ENCODE data around the gene TSPAN18.

DNA sequence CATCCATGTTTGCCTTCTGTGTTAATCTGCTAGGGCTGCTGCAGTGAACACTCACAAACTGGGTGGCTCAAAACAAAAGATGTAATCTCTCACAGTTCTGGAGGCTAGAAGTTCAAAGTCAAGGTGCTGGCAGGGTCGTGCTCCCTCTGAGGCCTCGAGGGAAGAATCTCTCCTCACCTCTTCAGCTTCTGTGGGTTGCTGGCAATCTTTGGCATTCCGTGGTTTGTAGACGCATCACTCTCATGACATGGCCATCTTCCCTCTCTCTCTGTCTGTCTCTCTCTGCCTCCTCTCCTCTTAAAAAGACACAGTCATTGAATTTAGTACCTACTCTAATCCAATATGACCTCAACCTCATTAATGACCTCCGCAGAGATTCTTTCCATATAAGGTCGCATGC, 78.8 kb downstream of the TSPAN18 start:
- TF ChIP-seq, protein P1, sequence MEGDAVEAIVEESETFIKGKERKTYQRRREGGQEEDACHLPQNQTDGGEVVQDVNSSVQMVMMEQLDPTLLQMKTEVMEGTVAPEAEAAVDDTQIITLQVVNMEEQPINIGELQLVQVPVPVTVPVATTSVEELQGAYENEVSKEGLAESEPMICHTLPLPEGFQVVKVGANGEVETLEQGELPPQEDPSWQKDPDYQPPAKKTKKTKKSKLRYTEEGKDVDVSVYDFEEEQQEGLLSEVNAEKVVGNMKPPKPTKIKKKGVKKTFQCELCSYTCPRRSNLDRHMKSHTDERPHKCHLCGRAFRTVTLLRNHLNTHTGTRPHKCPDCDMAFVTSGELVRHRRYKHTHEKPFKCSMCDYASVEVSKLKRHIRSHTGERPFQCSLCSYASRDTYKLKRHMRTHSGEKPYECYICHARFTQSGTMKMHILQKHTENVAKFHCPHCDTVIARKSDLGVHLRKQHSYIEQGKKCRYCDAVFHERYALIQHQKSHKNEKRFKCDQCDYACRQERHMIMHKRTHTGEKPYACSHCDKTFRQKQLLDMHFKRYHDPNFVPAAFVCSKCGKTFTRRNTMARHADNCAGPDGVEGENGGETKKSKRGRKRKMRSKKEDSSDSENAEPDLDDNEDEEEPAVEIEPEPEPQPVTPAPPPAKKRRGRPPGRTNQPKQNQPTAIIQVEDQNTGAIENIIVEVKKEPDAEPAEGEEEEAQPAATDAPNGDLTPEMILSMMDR (IDR thresholded peaks at IDR 0.05; ENCODE audit: insufficient read depth, low read depth, low read length) = no peak
- no peak for TF ChIP-seq EZH2 (IDR thresholded peaks at IDR 0.05; ENCODE audit: insufficient read depth, low read length)
